GM12874 (cell line): Measurements from ENCODE around the gene IL2RA.

ENCODE experiments used
- TF ChIP-seq, protein P1 (sequence below): IDR thresholded peaks from 2 replicates; pipeline ENCODE4 v1.5.1; 2011; ENCODE audit warnings: low read depth, mild to moderate bottlenecking, control low read depth, low read length, moderate library complexity; ENCODE audit not compliant: insufficient read depth

IL2RA gene

DNA sequence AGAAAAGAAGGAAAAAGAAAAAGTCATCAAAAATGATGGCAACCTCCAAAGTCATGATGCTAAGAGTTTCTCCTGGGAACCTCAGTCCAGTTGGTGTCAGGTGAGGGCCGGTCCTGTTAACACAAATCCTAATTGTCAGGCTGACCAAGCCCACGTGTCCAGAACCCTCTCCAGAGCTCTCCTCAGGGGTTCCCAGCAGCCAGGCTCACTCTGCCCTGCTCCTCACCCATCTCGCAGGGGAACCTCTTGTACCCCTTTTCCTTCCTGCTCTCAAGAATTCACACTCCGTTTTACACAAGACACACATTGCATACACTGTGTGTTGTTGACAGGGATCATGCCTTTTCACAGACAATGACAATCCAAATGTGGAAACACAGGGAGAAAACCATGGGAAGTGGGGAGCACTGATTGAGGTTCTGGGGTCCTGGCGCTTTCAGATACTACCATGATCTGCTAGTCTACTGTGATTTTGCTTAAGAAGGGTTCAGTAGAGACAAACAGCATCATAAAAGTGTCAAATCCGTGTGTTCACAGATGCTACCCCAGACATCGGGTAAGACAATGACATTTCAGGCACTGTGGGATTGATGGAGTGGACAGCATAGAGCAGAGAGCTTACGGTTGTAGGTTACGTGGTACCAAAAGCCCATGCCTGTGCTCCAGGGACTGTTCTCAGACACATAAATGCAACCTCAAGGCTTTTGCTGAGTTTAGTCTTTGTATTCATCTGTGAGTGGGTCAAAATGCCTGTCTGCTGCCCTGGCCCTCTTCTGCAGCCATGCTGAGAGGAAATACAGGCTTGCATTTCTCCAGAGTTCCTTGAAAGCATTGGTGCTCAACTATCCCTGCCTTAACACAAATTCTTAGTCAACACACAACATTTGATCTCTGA, 16.0 kb downstream of the IL2RA start:
- TF ChIP-seq, protein P1, sequence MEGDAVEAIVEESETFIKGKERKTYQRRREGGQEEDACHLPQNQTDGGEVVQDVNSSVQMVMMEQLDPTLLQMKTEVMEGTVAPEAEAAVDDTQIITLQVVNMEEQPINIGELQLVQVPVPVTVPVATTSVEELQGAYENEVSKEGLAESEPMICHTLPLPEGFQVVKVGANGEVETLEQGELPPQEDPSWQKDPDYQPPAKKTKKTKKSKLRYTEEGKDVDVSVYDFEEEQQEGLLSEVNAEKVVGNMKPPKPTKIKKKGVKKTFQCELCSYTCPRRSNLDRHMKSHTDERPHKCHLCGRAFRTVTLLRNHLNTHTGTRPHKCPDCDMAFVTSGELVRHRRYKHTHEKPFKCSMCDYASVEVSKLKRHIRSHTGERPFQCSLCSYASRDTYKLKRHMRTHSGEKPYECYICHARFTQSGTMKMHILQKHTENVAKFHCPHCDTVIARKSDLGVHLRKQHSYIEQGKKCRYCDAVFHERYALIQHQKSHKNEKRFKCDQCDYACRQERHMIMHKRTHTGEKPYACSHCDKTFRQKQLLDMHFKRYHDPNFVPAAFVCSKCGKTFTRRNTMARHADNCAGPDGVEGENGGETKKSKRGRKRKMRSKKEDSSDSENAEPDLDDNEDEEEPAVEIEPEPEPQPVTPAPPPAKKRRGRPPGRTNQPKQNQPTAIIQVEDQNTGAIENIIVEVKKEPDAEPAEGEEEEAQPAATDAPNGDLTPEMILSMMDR: no peak

DNA sequence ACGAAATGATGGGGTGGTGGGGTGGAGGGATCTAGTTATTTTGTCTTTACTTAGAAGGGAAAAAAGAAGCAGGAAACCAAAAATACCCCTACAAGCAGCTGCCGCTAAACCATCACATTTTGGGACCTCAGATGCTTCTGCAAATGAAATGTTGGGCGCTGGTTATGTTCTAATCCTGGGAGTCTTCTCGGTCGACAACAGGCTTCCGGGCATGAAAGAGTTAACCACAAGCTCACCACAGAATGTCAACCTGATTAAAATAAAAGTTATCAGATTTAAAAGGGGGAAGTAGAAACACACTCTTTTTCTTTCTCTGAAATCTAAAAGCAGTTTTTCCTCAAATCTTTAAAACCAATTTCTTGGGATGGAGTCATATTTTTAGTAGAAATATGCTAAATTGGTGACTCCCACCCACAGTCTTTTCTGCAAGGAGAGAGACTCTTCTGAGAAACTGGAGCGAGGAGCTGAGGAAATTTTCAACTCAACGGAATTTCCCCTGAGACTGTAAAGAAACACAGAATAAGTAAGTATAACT, 16.8 kb downstream of the IL2RA start:
- TF ChIP-seq, protein P1: no peak

DNA sequence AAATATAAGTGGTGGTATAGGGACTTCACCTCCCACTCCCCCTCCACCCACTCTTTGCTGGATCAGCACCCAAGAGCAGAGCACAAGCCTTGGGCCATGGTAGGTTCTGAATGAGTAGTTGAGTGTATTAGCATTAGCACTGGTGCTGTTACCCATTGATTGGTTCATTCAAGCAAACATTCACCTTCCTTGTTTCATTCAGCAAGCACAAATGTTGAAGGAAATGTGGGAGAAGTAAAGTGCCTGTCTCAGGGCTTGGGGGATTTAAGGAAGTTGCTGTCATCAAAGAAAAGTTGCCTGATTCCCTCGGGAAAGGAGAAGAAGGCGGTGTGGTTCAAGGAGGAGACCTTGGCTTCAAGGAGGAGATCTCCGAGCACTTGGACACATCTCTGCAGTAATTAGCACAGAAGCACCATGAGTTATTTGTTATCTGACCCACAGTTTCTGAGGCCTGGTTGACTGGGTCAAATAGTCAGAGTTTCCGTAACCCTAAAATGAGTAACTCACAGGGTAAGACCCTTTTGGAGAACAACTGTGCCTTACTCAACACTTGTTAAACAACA, 17.3 kb downstream of the IL2RA start:
- TF ChIP-seq, protein P1: no peak

DNA sequence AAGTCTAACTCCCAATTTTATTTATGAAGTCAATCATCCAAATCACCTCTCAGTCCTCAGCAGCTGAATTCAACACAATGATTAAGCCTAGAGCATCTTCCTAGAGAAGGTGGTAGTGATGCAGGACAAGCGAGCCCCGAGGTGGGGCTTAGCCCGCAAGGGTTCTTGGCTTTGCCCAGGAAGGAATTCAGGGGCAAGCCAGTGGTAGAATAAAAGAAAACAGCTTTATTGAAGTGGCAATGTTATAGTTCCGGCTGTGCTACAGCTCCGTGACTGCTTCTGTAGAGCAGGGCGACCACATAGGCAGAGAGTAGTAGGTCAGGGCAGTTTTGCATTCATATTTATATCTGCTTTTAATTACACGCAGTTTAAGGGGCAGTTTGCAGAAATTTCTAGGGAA, 18.1 kb downstream of the IL2RA start:
- TF ChIP-seq, protein P1: no peak

DNA sequence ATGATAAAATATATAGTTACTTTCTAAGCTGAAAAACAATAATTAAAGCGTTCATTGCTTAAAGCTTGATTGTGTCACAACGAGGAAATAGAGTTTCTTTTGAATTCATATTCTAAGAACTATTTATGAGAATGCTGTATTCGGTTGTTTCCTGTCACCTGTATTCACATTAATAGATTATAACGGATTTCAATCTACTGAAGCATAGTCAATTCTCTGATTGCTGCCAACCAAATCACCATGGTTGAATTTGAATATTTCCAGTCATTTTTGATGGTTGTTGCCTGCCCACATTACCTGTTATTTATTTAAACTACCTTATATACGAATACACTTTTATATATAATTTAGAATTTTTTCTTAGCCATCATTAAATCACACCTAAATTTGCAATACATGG, 22.0 kb downstream of the IL2RA start:
- TF ChIP-seq, protein P1: no peak

DNA sequence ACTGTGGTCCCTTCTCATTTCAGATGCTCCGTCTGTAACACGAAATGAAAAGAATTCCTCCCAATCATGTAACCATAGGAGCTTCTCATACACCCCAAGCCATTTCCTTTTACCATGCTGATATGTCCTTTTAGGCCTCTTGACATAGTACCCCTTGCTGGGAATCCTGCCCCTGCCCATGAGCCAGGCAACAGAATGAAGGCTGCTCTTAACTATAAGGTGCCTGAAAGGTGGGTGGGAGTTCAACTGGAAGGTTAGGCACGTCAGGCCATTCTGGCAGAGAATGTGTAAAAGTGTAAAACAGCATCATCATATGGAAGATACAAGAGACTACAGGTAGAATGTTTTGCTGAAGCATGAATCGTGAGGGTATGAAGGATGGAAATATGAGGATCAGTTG, 22.5 kb downstream of the IL2RA start:
- TF ChIP-seq, protein P1: no peak

DNA sequence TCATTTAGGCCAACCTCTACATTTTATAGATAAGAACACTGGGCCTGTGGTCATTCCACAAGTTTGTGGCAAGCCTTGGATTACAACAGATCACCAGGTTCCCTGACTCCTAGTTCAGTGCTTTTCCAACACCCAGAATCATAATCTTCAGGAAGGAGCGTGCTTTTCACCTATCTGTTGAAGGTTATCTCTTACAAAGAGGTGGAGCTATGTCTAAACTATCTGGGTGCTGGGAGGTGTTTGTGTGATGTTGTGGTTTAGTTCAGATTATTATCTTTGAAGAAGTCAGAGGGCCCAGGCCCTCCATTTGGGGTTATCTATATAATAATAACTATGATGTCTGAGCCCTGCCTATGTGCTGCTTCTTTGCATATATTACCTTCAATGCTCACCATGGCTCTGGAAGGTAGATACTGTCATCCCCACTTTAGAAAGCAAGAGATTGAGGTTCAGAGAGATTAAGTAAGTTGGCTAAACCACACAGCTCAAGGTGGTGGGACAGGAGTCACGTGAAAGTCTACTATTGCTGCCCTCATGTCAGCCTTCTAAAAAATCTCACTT, 24.0 kb downstream of the IL2RA start:
- TF ChIP-seq, protein P1: no peak
